ENCODE data around the gene ARHGEF38. TPM values are rescaled to one million over a fixed set of nuclear protein-coding genes. Genes with fewer than 3 reads are reported as not detected.
A peak's percentile ranks its signal among the peaks of the same experiment; 100 is the strongest.

The ARHGEF38 gene
- total RNA-seq, 1 donor from 2014 or later: 20.6 TPM

DNA sequence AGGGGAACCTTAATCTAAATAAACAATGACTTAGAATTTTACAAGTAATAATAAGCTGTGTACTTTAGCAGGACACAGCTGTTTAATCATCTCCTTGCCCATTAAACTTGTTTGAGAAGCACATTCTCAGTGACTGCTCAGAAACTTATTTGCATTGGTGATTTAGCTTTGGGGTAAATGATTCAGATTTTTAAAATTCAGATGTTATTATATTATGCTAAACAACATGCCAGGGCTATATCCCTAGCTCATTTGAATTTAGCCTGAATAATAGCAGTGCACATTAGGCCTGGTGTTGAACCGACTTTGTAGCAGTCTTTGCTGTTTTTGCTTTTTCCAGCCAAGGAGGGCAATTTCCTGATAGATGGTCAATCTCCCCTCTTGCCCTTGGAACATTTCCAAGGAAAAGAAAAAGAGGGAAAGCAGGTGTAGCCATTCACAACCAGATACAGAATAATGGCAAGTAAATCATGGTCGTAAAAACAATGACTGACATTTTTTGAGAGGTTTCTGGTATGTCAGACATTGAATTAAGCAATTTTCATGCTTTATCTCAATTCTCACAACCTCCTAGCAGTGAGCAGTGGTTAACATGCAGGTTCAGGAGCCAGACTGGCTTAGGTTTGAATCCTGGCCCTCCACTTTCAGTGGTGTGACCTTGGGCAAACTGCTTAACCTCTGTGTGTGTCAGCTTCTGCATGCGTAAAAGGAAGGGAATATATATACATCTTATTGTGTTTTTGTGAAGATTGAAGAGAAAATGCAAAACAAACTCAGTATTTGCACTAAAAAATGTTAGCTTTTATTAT lies 16.8 kb downstream of the ARHGEF38 start:
- Histone ChIP-seq H3K27ac (no peak overlapping the region), H3K4me1 (no peaks in the 10 kb centered on the region), H3K4me3 (no peak overlapping the region), H3K27me3 (ENCODE audit: low read depth) (no peaks in the 10 kb centered on the region), H3K36me3 (no peaks in the 10 kb centered on the region), H3K9me3 (no peaks in the 10 kb centered on the region)
- TF ChIP-seq, protein P1, sequence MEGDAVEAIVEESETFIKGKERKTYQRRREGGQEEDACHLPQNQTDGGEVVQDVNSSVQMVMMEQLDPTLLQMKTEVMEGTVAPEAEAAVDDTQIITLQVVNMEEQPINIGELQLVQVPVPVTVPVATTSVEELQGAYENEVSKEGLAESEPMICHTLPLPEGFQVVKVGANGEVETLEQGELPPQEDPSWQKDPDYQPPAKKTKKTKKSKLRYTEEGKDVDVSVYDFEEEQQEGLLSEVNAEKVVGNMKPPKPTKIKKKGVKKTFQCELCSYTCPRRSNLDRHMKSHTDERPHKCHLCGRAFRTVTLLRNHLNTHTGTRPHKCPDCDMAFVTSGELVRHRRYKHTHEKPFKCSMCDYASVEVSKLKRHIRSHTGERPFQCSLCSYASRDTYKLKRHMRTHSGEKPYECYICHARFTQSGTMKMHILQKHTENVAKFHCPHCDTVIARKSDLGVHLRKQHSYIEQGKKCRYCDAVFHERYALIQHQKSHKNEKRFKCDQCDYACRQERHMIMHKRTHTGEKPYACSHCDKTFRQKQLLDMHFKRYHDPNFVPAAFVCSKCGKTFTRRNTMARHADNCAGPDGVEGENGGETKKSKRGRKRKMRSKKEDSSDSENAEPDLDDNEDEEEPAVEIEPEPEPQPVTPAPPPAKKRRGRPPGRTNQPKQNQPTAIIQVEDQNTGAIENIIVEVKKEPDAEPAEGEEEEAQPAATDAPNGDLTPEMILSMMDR (IDR thresholded peaks at IDR 0.05): no peak
- intact Hi-C loops (cut with DNase I): no loop called here
- DNase-seq (no peak), ATAC-seq (no peak)

DNA sequence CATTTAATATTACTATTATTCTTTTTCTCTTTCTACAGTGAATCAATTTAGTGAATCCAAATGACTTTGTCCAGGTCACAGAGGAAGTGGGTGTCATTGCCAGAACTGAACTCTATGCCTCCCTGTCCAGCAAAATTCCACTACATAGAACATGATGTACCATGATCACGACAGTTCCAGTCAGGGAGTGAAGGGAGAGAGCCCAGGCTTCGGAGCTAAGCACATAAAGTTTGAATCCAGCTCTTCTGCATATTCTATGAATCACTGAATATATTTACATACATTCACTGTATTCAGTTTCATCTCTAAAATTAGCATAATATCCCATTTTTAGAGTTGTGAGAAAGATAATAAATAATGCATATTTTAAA lies 17.4 kb downstream of the ARHGEF38 start:
- ATAC-seq: no peak

DNA sequence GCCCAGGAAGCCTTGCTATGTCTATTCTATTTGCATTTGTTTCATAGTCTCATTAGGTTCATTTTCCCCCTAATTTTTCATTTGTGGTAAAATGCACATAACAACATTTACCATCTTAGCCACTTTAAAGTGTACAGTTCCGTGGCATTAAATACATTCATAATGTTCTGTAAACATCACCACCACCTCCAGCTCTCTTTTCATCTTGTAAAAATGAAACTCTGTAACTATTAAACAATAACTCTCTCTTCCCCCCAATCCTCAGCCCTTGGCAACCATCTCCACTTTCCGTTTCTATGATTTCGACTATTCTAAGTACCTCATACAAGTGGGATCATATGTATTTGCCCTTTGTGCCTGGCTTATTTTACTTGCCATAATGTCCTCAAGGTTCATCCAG lies 19.9 kb downstream of the ARHGEF38 start:
- H3K4me3 ChIP-seq: no peak overlapping the region
- H3K27ac ChIP-seq: no peak overlapping the region
- TF ChIP-seq, protein P1 (IDR thresholded peaks at IDR 0.05): no peak
- DNase-seq (no peak), ATAC-seq (no peak)
- intact Hi-C loops (cut with DNase I): no loop called here
- H3K4me1 ChIP-seq: no peaks in the 10 kb centered on the region
- no peaks in the 10 kb centered on the region for H3K36me3 ChIP-seq
- no peaks in the 10 kb centered on the region for H3K9me3 ChIP-seq
- H3K27me3 ChIP-seq (ENCODE audit: low read depth): no peaks in the 10 kb centered on the region

More for the DNA sequence above, 17.4 kb downstream of the ARHGEF38 start:
- H3K4me1 ChIP-seq: no peaks in the 10 kb centered on the region
- no peaks in the 10 kb centered on the region for H3K27me3 ChIP-seq (ENCODE audit: low read depth)
- DNase-seq: no peak
- H3K9me3 ChIP-seq: no peaks in the 10 kb centered on the region
- no peak overlapping the region for H3K27ac ChIP-seq
- TF ChIP-seq, protein P1 (IDR thresholded peaks at IDR 0.05): no peak
- no peaks in the 10 kb centered on the region for H3K36me3 ChIP-seq
- H3K4me3 ChIP-seq: no peak overlapping the region
- intact Hi-C loops (cut with DNase I): no loop called here

GRCh38 chr4:105586638-105587328 lies 34.4 kb downstream of the ARHGEF38 start:
- H3K36me3 ChIP-seq: no peaks in the 10 kb centered on the region
- H3K4me3 ChIP-seq: peak overlapping the region; percentile 1
- peak overlapping the region; percentile 54 for H3K27ac ChIP-seq
- ATAC-seq (peak; percentile 73 to 77), DNase-seq (no peak)
- TF ChIP-seq, protein P1 (IDR thresholded peaks at IDR 0.05): no peak
- no peaks in the 10 kb centered on the region for H3K9me3 ChIP-seq
- intact Hi-C loops (cut with DNase I): no loop called here
- H3K4me1 ChIP-seq: peaks cover 9% of the 10 kb centered on the region
- no peaks in the 10 kb centered on the region for H3K27me3 ChIP-seq (ENCODE audit: low read depth)

DNA sequence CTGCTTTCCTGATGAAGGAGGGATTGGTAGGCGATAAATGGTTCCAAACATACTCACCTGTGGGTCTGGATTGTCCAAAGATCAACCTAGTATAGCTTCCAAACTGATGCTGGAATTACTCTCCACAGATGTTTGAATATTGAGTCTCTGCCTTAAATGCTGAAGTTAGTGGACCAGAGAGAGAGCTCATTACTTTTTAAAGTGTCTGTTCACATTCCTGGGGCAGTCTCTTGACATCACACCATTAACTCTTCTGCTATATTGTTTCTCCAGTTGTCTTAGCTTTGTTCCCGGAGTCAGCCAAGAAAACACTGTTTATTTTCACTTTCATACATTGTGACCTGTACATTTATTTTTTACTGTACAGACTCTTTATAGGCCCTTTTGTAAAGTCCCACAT lies 35.4 kb downstream of the ARHGEF38 start:
- Histone ChIP-seq H3K9me3 (no peaks in the 10 kb centered on the region), H3K36me3 (no peaks in the 10 kb centered on the region), H3K4me1 (peaks cover 9% of the 10 kb centered on the region), H3K27me3 (ENCODE audit: low read depth) (no peaks in the 10 kb centered on the region), H3K4me3 (no peak overlapping the region), H3K27ac (peak overlapping the region; percentile 4)
- intact Hi-C loops (cut with DNase I): no loop called here
- TF ChIP-seq, protein P1 (IDR thresholded peaks at IDR 0.05): no peak
- DNase-seq: no peak
- no peak for ATAC-seq
